Measurements from ENCODE around the gene CSF2RB.

Gene CSF2RB

DNA sequence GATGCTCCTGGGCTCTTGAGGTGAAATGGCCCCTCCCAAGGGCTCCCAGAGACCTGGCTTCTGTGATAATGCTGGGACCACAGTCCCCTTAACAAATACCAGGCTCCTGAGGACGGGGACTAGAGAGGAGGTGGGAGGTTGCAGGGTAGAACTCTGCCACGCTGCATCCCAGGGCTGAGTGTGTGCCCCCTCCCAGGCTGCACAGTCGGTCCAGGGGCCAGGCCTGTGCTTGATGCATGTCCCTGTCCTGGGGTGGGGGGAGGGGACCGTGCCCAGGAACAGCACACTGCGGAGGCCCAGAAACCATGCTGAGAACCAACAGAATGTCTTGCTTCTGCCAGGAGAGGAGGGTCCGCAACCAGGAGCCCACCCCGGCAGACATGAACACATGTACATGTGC lies 9.3 kb downstream of the CSF2RB start:
- no peak for DNase-seq

DNA sequence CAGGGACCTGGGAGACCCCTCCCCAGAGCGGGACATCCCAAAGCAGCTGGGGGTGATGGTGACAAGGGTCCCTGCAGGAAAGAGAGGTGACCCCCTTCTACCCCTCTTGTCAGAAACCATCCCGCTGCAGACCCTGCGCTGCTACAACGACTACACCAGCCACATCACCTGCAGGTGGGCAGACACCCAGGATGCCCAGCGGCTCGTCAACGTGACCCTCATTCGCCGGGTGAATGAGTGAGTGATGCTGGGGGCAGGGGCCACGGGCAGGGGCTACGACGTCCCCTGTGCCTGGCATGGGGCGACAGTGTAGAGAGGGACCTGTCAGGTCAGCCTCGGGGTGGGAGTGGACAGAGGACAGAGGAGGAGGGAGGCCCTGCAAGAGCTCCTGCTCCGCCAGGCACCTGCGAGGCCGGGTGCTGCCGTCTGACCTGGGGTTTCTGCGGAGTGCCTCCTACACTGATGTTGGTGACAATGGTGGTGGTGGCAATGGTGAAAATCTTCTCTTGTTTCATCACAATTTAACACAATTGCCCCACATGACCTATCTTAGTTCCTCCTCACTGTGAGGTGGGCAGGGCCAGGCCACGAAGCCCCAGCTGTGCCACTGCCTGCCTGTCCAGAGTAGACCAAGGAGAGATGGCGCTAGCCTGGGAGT lies 9.8 kb downstream of the CSF2RB start:
- DNase-seq, result no peak

DNA sequence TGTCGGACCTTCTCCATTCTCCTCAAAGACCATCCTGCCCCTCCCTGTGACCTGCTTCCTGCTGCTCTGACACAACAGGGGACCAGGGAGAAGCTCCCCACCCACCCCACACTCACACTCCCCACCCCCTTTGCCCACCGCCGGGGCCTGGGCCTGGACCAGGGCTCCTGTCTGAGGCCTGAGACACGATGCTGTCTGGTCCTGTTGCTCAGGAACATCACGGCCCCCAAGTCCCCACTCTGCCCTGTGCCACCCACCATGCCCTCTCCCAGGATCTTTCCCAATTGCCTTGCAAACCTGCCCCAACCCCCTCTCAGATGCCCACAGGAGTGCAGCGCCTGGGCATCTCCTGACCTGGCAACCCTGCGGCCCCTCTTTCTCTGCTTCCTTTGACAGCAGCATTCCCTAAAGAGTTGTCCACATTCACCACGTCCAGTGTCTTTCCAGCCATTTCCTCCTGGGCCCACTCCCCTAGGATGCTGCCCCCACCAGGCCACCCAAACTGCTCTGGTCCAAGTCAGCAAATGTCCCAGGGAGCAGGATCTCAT lies 10.8 kb downstream of the CSF2RB start:
- DNase-seq, result no peak

DNA sequence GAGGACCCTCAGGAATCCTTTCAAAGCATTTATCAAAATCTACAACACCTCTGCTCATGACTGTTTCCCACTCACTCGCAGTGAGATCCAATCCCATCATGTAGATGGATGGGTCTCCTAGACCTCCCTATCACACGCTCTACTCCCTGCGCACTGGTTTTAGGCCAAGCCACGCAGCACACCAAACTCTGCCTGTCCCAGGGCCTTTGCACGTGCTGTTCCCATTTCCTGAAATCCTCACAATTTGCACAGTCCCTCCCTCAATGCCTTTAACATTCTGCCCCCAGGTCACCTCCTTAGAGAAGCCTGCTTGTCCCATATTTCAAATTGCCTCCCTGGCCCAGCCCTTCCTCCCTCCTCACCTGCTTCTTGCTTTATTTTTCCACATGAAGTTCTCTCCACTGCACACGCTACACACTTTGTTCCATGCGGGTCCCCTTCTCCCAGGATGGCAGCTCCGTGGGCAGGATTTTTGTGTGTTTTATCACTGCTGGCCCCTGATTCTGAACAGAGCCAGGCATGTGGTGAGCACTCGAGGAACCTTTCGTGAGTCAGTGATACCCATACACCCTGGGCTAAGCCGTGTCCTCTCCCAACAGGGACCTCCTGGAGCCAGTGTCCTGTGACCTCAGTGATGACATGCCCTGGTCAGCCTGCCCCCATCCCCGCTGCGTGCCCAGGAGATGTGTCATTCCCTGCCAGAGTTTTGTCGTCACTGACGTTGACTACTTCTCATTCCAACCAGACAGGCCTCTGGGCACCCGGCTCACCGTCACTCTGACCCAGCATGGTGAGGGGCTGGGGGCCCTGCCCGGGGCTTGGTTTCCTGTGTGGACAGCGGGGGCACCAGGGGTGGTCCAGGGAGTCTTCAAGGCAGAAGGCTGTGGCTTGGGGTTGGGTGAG lies 12.2 kb downstream of the CSF2RB start:
- no peak for DNase-seq

GRCh38 chr22:36926309-36926708 lies 12.9 kb downstream of the CSF2RB start:
- DNase-seq, result no peak

GRCh38 chr22:36926721-36927435 lies 13.4 kb downstream of the CSF2RB start:
- no peak for DNase-seq

GRCh38 chr22:36927671-36928070 lies 14.2 kb downstream of the CSF2RB start:
- DNase-seq, result no peak

- no peak for DNase-seq
Measured at GRCh38 chr22:36928196-36928595, 14.8 kb downstream of the CSF2RB start.

DNA sequence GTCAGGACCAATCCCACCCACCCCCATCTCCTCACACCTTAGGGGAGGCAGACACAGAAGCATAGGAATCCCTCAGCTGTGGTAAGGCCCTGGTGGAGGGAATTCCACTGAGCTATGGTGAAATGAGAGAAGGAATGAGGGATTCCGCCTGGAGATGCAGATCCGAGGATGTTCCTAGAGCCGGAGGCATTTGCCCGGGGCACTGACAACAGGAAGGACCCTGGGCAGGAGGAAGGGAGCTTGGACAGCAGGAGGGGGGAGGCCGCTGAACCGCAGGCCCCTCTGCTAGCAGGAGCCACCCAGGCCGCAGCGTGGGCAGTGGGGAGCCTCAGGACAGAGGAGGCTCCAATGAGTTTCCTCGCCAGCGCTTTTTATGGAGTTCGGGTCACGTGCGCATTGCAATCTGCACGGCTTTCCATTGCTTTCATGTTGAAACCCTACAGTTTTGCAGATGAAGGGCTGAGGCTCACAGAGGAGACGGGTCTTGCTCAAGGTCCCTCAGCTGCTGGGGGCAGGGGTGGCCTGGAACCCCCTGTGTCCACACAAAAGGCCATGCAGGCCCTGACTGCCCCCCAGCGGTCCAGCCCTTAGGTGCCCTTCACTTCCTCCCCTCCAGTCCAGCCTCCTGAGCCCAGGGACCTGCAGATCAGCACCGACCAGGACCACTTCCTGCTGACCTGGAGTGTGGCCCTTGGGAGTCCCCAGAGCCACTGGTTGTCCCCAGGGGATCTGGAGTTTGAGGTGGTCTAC lies 15.5 kb downstream of the CSF2RB start:
- DNase-seq, result no peak

DNA sequence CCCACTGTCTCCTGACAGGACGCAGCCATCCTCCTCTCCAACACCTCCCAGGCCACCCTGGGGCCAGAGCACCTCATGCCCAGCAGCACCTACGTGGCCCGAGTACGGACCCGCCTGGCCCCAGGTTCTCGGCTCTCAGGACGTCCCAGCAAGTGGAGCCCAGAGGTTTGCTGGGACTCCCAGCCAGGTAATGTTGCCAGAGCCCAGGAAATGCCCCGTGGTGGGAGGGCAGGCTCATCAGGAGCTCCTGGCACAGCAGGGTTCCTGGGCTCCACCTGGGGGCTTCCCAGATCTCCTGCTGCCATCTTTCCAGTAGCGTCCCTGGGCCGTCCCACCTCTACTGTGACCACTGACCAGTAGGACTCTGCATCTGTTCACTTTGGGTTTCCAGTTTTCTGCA lies 16.2 kb downstream of the CSF2RB start:
- no peak for DNase-seq

DNA sequence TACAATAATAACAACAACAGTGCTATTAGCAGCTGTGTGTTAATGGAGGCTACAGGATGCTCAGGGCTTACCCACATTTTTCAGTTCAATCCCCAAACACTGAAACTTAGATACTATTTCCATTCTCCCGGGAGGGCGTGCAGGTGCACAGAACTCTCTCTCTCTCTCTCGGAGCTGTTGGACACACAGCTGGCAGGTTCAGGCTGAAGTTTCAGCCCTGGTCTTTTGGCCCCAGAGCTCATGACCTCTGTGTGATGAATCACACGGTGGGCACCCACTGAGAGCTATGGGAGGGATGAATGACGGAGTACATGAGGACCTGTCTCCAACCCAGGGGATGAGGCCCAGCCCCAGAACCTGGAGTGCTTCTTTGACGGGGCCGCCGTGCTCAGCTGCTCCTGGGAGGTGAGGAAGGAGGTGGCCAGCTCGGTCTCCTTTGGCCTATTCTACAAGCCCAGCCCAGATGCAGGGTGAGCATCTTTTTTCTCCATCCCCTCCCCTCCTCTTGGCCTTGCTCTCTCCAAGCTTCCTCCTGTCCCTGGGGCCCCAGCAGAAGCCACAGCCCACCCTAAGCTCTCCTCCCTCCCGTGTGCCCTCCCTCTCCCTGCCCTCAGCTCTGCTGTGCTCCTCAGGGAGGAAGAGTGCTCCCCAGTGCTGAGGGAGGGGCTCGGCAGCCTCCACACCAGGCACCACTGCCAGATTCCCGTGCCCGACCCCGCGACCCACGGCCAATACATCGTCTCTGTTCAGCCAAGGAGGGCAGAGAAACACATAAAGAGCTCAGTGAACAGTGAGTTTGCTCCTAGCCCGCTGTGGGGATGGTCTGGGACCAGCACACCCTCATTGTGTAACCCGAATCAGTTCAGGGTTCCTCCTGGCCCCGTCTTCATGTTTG lies 16.9 kb downstream of the CSF2RB start:
- DNase-seq, result no peak

- DNase-seq, result no peak
Measured at GRCh38 chr22:36931446-36931845, 18.0 kb downstream of the CSF2RB start.

DNA sequence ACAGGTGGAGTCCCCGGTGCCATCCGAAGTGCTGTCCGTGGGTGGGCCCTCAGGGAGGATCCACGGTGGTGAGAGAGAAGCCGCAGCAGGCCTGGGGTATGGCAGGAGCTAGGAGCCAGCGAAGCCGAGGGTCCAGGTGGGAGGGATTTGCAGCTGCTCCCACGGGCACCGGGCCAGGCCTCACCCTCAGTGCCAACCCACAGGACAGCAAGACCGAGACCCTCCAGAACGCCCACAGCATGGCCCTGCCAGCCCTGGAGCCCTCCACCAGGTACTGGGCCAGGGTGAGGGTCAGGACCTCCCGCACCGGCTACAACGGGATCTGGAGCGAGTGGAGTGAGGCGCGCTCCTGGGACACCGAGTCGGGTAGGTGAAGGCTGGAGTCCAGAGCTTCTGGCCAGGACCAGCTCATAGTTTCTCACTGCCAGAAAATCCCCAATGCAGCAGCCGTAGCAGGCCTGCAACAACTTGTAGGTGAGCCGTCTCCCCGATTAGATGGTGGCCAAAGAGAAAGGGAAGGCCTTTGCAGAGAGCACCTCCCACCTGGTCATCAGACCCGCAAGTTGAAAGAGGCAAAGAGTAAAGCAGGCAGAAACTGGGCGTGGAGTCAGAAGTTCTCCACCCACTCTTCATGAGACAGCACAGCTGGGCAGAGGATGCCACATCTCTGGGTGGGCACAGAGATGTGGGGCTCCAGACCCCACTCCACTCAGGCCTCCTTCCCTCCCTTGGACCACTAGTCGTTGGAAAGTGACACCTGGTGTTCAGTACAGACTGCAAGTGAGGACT lies 20.4 kb downstream of the CSF2RB start:
- no peak for DNase-seq

GRCh38 chr22:36934418-36935312 lies 21.2 kb downstream of the CSF2RB start:
- DNase-seq, result no peak

GRCh38 chr22:36935313-36935610 lies 21.8 kb downstream of the CSF2RB start:
- DNase-seq, result no peak

DNA sequence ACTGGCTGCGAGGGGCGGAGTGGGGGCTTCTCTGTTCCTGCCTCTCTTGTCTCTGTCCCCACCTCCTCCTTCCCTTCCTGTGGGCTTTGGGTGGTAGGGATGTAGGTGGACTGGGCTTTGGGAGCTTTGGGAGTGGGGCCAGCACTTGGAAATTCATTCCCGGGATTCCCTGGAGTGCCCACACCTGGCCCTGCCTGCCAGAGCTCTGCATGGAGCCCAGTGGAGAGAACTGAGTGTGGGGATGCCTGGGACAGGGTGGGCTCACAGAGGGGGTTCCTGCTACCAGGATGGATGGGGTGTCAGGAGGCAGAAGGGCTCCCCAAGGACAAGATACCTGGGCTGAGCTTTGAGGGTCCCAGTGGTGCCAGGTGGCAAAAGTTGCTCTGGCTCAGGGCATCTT lies 22.3 kb downstream of the CSF2RB start:
- no peak for DNase-seq

GRCh38 chr22:36936362-36937116 lies 23.1 kb downstream of the CSF2RB start:
- DNase-seq, result no peak

- no peak for DNase-seq
Measured at GRCh38 chr22:36937319-36938027, 24.0 kb downstream of the CSF2RB start.

Measured in CD4-positive, alpha-beta T cell treated with Interleukin-12 subunit alpha and Interleukin-12 subunit beta, for 1 hour (primary cell).